GM12878 (cell line): ENCODE measurements around the gene B3GNT8. TPM values are rescaled to one million over a fixed set of nuclear protein-coding genes. Genes with fewer than 3 reads are reported as not detected.

Experiments used
- ATAC-seq: fragments of 200-7000 bp; cut with Tn5 transposase; 3 replicates; pipeline ENCODE4 v1.9.1; 2020; ENCODE audit warnings: mild to moderate bottlenecking, moderate library complexity
- BruUV-seq: library from RNA; stranded (reverse); fragments of 400-500 nt; replicated peaks from 2 replicates; lab custom pipeline; 2021; lab: Mats Ljungman, UMichigan
- CTCF ChIA-PET: fragments of 300-600 bp; sonication (Branson Sonifier 250); formaldehyde crosslinking; extraction: SDS; loops from one replicate; lab custom pipeline; 2021; ENCODE audit warnings: inconsistent platforms; lab: Yijun Ruan, JAX
- POLR2A ChIA-PET: fragments of 350-600 bp; formaldehyde crosslinking; extraction: SDS; loops from one replicate; lab custom pipeline; 2021; ENCODE audit warnings: inconsistent platforms; lab: Charles Lee
- RAD21 ChIA-PET: fragments of 300-600 bp; sonication (Branson Sonifier 250); formaldehyde crosslinking; loops from one replicate; lab custom pipeline; 2023; ENCODE audit warnings: antibody characterized with exemption; ENCODE audit not compliant: unreplicated experiment; lab: Charles Lee
- SMC1A ChIA-PET: fragments of 300-600 bp; sonication (Branson Sonifier 250); formaldehyde crosslinking; loops from one replicate; lab custom pipeline; 2023; ENCODE audit not compliant: unreplicated experiment, uncharacterized antibody; lab: Charles Lee
- DNase-seq: peaks from one replicate; pipeline ENCODE4 v3.0.0-alpha.2; 2011; ENCODE audit warnings: low read depth, low spot score
- FAIRE-seq: peaks from 3 replicates; lab custom pipeline; 2011; peaks lifted over from hg19 to GRCh38; lab: Jason Lieb, UNC
- H2AFZ ChIP-seq: 2 replicates; pipeline ENCODE4 v1.6.0; 2011; ENCODE audit warnings: low read depth, low read length, control low read depth; ENCODE audit not compliant: control insufficient read depth
- H3K27ac ChIP-seq: 2 replicates; pipeline ENCODE4 v1.5.1; 2011; ENCODE audit warnings: control low read depth; ENCODE audit not compliant: control insufficient read depth, insufficient read depth
- H3K27me3 ChIP-seq, 2 experiments: replicated peaks in 1 of 2; 2 replicates each; pipeline versions ENCODE4 v1.6.0 to v1.6.1; 2011; ENCODE audit warnings: low read length in 1 of 2; ENCODE audit not compliant: control insufficient read depth in 2 of 2, insufficient read depth in 2 of 2
- H3K36me3 ChIP-seq, 2 experiments: 2 replicates each; pipeline ENCODE4 v1.5.1; 2011; ENCODE audit warnings: low read length in 1 of 2; ENCODE audit not compliant: control insufficient read depth in 2 of 2, insufficient read depth in 2 of 2
- H3K4me1 ChIP-seq: 2 replicates; pipeline ENCODE4 v1.6.1; 2011; ENCODE audit warnings: mild to moderate bottlenecking, low read length, moderate library complexity, mixed read lengths; ENCODE audit not compliant: control insufficient read depth, insufficient read depth
- H3K4me2 ChIP-seq: 2 replicates; pipeline ENCODE4 v1.6.0; 2011; ENCODE audit warnings: control low read depth; ENCODE audit not compliant: control insufficient read depth, insufficient read depth
- H3K4me3 ChIP-seq: fragments of 200-600 bp; sonication (generic); 2 replicates; pipeline ENCODE4 v1.5.1; 2016
- H3K79me2 ChIP-seq: 2 replicates; pipeline ENCODE4 v1.6.0; 2011; ENCODE audit warnings: low read length; ENCODE audit not compliant: control insufficient read depth, insufficient read depth
- H3K9ac ChIP-seq: 2 replicates; pipeline ENCODE4 v1.8.0; 2011; ENCODE audit warnings: low read length, control low read depth, mixed read lengths; ENCODE audit not compliant: control insufficient read depth, insufficient read depth
- H3K9me3 ChIP-seq: replicated peaks from 3 replicates; pipeline ENCODE4 v1.5.1; 2011; ENCODE audit warnings: mild to moderate bottlenecking, low read length; ENCODE audit not compliant: control insufficient read depth, insufficient read depth
- H4K20me1 ChIP-seq: 2 replicates; pipeline ENCODE4 v1.6.0; 2011; ENCODE audit not compliant: control insufficient read depth, insufficient read depth
- BCLAF1 ChIP-seq: fragments of 450-650 bp; IDR thresholded peaks from 2 replicates; pipeline ENCODE4 v1.6.1; 2017; ENCODE audit warnings: antibody characterized with exemption, mild to moderate bottlenecking, moderate library complexity
- CHD2 ChIP-seq: IDR thresholded peaks from 2 replicates; pipeline ENCODE4 v1.6.1; 2011; ENCODE audit warnings: low read depth, low read length, improper control_type of control experiment, borderline replicate concordance
- DPF2 ChIP-seq: fragments of 450-650 bp; IDR thresholded peaks from 2 replicates; pipeline ENCODE4 v1.6.1; 2017; ENCODE audit warnings: mild to moderate bottlenecking
- JUNB ChIP-seq: IDR thresholded peaks from 2 replicates; pipeline ENCODE4 v1.6.1; 2016; ENCODE audit warnings: antibody characterized with exemption, mild to moderate bottlenecking
- NFXL1 ChIP-seq: fragments of 450-650 bp; IDR thresholded peaks from 2 replicates; pipeline ENCODE4 v1.6.1; 2017; ENCODE audit warnings: antibody characterized with exemption, mild to moderate bottlenecking, borderline replicate concordance
- NR2C2 ChIP-seq: IDR thresholded peaks from 2 replicates; pipeline ENCODE4 v1.6.1; 2011; ENCODE audit warnings: borderline replicate concordance, low read depth; ENCODE audit not compliant: control insufficient read depth, insufficient read length
- RUNX3 ChIP-seq: IDR thresholded peaks from 2 replicates; pipeline ENCODE4 v1.6.1; 2012; ENCODE audit warnings: low read length, inconsistent platforms
- SP1 ChIP-seq: IDR thresholded peaks from one replicate; pipeline ENCODE4 v1.6.1; 2011; ENCODE audit warnings: low read depth, low read length
- ZNF622 ChIP-seq: fragments of 450-650 bp; IDR thresholded peaks from 2 replicates; pipeline ENCODE4 v1.6.1; 2017; ENCODE audit warnings: mild to moderate bottlenecking, inconsistent platforms
- WGBS: methylation state at CpG from one replicate; pipeline ENCODE4 v1.1.6; 2016; ENCODE audit warnings: low lambda C conversion rate; ENCODE audit not compliant: insufficient replicate concordance, insufficient coverage; ENCODE audit errors: missing lambda C conversion rate; 5-methylcytosine and 5-hydroxymethylcytosine counted together
- in situ Hi-C: fragments of 300-500 bp; cut with MboI; formaldehyde crosslinking; loops from 9 replicates; pipeline ENCODE4 v1.14.3; 2018; ENCODE audit warnings: mixed read lengths
- intact Hi-C: fragments of 100-400 bp; cut with micrococcal nuclease; formaldehyde crosslinking; loops from one replicate; pipeline ENCODE4 v1.14.2; 2022; ENCODE audit not compliant: unreplicated experiment
- polyA plus RNA-seq, 11 experiments: library from polyadenylated mRNA; depleted of rRNA in 4 of 11; unstranded in 6 of 11; stranded (reverse) in 5 of 11; fragments of >200 nt; fragmentation: Nextera tagmentation in 4 of 11; fragmentation: Illumina TruSeq in 1 of 11; extraction: Ambion mirVana in 4 of 11; extraction: Trizol in 1 of 11; gene quantifications; 1 replicate in 1 of 11; 2 replicates in 10 of 11; pipeline versions ENCODE4 v1.2.1 to v1.2.3, GENCODE V29; 2011 to 2016; ENCODE audit warnings: inconsistent platforms in 2 of 11, missing spikeins in 2 of 11, low read depth in 1 of 11
- total RNA-seq, 4 experiments: library from RNA; depleted of rRNA in 3 of 4; stranded (reverse); fragments of >200 nt in 3 of 4; fragmentation: Illumina TruSeq in 1 of 4; extraction: Trizol in 1 of 4; gene quantifications; 2 replicates each; pipeline versions ENCODE4 v1.2.1 to v1.2.3, GENCODE V29; 2013 to 2021
- TF ChIP-seq, protein P1 (sequence below): fragments of 450-650 bp; IDR thresholded peaks from 2 replicates; pipeline ENCODE4 v1.6.1; 2017; ENCODE audit warnings: low read depth, mild to moderate bottlenecking, moderate library complexity
- TF ChIP-seq, protein P2 (sequence below): IDR thresholded peaks from 2 replicates; pipeline ENCODE4 v1.6.1; 2011; ENCODE audit warnings: low read depth, mild to moderate bottlenecking, low read length, moderate library complexity, borderline replicate concordance; ENCODE audit errors: extremely low read depth
- TF ChIP-seq, protein P3 (sequence below): IDR thresholded peaks from 2 replicates; pipeline ENCODE4 v1.6.1; 2012; ENCODE audit warnings: low read depth, low read length, improper control_type of control experiment

B3GNT8 gene
- total and polyA plus RNA-seq, 10 of the 15 experiments (the other 5 are each of a cell fraction or from before 2014, with no cell fraction given), result 0.06 to 1.2 (median 0.31) TPM; not detected in 4

- TF ChIP-seq, protein P1, sequence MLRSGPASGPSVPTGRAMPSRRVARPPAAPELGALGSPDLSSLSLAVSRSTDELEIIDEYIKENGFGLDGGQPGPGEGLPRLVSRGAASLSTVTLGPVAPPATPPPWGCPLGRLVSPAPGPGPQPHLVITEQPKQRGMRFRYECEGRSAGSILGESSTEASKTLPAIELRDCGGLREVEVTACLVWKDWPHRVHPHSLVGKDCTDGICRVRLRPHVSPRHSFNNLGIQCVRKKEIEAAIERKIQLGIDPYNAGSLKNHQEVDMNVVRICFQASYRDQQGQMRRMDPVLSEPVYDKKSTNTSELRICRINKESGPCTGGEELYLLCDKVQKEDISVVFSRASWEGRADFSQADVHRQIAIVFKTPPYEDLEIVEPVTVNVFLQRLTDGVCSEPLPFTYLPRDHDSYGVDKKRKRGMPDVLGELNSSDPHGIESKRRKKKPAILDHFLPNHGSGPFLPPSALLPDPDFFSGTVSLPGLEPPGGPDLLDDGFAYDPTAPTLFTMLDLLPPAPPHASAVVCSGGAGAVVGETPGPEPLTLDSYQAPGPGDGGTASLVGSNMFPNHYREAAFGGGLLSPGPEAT, result no peak
- TF ChIP-seq RUNX3, result no peak
- no peak for TF ChIP-seq SP1
- TF ChIP-seq, protein P2, sequence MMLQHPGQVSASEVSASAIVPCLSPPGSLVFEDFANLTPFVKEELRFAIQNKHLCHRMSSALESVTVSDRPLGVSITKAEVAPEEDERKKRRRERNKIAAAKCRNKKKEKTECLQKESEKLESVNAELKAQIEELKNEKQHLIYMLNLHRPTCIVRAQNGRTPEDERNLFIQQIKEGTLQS, result no peak
- TF ChIP-seq NFXL1, result no peak
- TF ChIP-seq JUNB, result no peak
These were observed 14.2 kb downstream of the B3GNT8 start (continued) for GRCh38 chr19:41412953-41413352.

- H3K4me1 ChIP-seq, result peaks cover 18% of the 10 kb centered on the region
- SMC1A ChIA-PET, result no interaction called here
- WGBS, result 74% methylated on average over 11 of the region's 11 CpGs
- H3K27me3 ChIP-seq, result no peaks in the 10 kb centered on the region
- no peak for TF ChIP-seq ZNF622
- TF ChIP-seq, protein P3, sequence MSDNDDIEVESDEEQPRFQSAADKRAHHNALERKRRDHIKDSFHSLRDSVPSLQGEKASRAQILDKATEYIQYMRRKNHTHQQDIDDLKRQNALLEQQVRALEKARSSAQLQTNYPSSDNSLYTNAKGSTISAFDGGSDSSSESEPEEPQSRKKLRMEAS, result no peak
- no peak for TF ChIP-seq BCLAF1
- no peak for TF ChIP-seq NR2C2
- no peak for TF ChIP-seq CHD2
- no peak for TF ChIP-seq DPF2
- CTCF ChIA-PET, result no interaction called here
- RAD21 ChIA-PET, result no interaction called here
- no peak overlapping the region for H3K4me3 ChIP-seq
- H3K27ac ChIP-seq, result no peak overlapping the region
- peaks cover 0 to 3% of the 10 kb centered on the region in 2 experiments; a peak in 3 of 4 replicates for H3K36me3 ChIP-seq
- FAIRE-seq (no peak), ATAC-seq (no peak), DNase-seq (no peak)
- H3K79me2 ChIP-seq, result peaks cover 5% of the 10 kb centered on the region
- POLR2A ChIA-PET, result no interaction called here
- no peaks in the 10 kb centered on the region for H4K20me1 ChIP-seq
- H3K9me3 ChIP-seq, result no peaks in the 10 kb centered on the region
- no peak overlapping the region for H3K9ac ChIP-seq
- intact Hi-C loops, result no loop called here
- no TSS peak for BruUV-seq
- no peak overlapping the region for H2AFZ ChIP-seq
- in situ Hi-C loops, result no loop called here
- H3K4me2 ChIP-seq, result no peak overlapping the region
These were observed 15.3 kb downstream of the B3GNT8 start for GRCh38 chr19:41411968-41412265.
